Cardiac muscle cell (in vitro differentiated cells and primary cell): ENCODE data around the gene TMEM147. TPM values are rescaled to one million over a fixed set of nuclear protein-coding genes. Genes with fewer than 3 reads are reported as not detected.

Experiments
- DNase-seq, 2 donors: peaks; one replicate each; pipeline versions ENCODE4 v3.0.0 to v3.0.0-alpha.2; 2010 to 2017; ENCODE audit warnings: low read depth in 1 of 2, low spot score in 1 of 2
- H3K27ac ChIP-seq: fragments of 200-600 bp; sonication (generic); 2 replicates; pipeline ENCODE4 v1.5.1; 2016
- H3K27me3 ChIP-seq: fragments of 200-600 bp; sonication (generic); 2 replicates; pipeline ENCODE4 v1.6.0; 2016; ENCODE audit warnings: control low read depth
- H3K36me3 ChIP-seq: fragments of 200-600 bp; sonication (generic); 2 replicates; pipeline ENCODE4 v1.5.1; 2016; ENCODE audit warnings: control low read depth
- H3K4me1 ChIP-seq: fragments of 200-600 bp; sonication (generic); 2 replicates; pipeline ENCODE4 v1.8.1; 2017; ENCODE audit warnings: low read depth, mild to moderate bottlenecking, mixed run types
- H3K4me3 ChIP-seq: fragments of 200-600 bp; sonication (generic); 2 replicates; pipeline ENCODE4 v1.5.1; 2016; ENCODE audit warnings: mild to moderate bottlenecking
- H3K9me3 ChIP-seq: fragments of 200-600 bp; sonication (generic); 2 replicates; pipeline ENCODE4 v1.5.1; 2017; ENCODE audit warnings: low read depth, mild to moderate bottlenecking, control low read depth
- polyA plus RNA-seq: library from polyadenylated mRNA; unstranded; fragments of >200 nt; fragmentation: Nextera tagmentation; extraction: Ambion mirVana; gene quantifications from 2 replicates; pipeline ENCODE4 v1.2.1, GENCODE V29; 2016
- total RNA-seq: library from RNA; depleted of rRNA; stranded (reverse); fragments of >200 nt; gene quantifications from 2 replicates; pipeline ENCODE4 v1.2.3, GENCODE V29; 2016
- TF ChIP-seq, protein P1 (sequence below): IDR thresholded peaks from 2 replicates; pipeline ENCODE4 v1.5.1; 2012; ENCODE audit warnings: low read depth, mild to moderate bottlenecking, low read length

The TMEM147 gene
- total and polyA plus RNA-seq, 2 experiments from 2014 or later = 95.9 to 260 TPM

GRCh38 chr19:35533822-35534392, 11.5 kb upstream of the TMEM147 start:
- peak; percentile 29 to 57 for DNase-seq
- no peak overlapping the region for H3K27ac ChIP-seq

DNA sequence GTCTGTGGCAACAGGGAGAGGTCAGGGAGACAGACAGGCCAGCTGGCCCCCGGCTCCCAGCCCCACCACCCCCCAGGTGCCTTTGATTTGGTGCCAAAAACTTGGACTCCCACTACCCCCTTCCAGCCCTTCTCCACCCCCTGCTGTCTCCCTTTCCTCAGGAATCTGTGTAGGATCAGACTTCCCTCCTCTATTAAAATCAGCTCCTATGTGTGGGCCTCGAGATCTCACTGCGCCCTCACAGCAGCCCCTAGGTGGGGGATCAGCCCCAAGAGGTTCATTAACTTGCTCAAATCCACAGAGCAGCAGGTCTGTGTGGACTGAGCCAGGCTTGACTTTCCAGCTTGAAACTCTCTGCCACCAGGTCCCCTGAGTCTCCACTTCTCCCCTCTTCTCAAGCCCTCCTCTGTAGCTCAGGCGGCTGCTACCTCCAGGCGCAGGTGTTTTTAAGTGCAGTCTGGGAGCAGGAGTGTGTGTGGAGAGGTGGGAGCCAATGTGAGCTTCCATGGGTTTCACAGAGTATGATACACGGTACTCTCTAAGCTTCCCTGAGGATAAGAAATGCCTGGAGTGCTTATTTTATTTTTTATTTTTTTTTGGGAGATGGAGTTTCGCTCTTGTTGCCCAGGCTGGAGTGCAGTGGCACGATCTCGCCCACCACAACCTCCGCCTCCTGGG, 10.5 kb upstream of the TMEM147 start:
- Histone ChIP-seq H3K36me3 (no peaks in the 10 kb centered on the region), H3K27ac (no peak overlapping the region), H3K27me3 (no peaks in the 10 kb centered on the region), H3K9me3 (no peaks in the 10 kb centered on the region), H3K4me3 (no peak overlapping the region), H3K4me1 (no peaks in the 10 kb centered on the region)
- no peak for DNase-seq
- TF ChIP-seq, protein P1, sequence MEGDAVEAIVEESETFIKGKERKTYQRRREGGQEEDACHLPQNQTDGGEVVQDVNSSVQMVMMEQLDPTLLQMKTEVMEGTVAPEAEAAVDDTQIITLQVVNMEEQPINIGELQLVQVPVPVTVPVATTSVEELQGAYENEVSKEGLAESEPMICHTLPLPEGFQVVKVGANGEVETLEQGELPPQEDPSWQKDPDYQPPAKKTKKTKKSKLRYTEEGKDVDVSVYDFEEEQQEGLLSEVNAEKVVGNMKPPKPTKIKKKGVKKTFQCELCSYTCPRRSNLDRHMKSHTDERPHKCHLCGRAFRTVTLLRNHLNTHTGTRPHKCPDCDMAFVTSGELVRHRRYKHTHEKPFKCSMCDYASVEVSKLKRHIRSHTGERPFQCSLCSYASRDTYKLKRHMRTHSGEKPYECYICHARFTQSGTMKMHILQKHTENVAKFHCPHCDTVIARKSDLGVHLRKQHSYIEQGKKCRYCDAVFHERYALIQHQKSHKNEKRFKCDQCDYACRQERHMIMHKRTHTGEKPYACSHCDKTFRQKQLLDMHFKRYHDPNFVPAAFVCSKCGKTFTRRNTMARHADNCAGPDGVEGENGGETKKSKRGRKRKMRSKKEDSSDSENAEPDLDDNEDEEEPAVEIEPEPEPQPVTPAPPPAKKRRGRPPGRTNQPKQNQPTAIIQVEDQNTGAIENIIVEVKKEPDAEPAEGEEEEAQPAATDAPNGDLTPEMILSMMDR = no peak

More at GRCh38 chr19:35533822-35534392, 11.5 kb upstream of the TMEM147 start:
- TF ChIP-seq, protein P1 = no peak
- Histone ChIP-seq H3K9me3 (no peaks in the 10 kb centered on the region), H3K27me3 (no peaks in the 10 kb centered on the region), H3K4me3 (no peak overlapping the region), H3K4me1 (no peaks in the 10 kb centered on the region), H3K36me3 (no peaks in the 10 kb centered on the region)

DNA sequence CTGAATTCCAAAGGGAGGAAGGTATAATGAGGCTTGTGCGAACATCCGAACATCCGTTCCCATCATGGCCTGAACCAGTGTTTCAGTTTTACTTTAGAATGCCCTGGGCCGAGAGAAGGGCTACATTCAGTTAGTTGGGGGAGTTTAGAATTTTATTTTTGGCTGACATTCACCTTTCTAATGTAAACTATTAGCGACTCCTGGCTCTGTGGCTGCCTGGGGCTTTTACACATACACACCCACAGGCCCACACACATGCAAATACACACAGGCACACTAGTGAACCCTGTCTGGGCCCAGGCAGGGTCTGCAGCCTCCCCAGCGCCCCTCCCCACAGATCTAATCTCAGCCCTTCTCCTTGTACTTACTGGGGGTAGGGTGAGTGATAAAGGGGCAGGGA, 6.1 kb upstream of the TMEM147 start:
- TF ChIP-seq, protein P1 = no peak
- H3K36me3 ChIP-seq = no peaks in the 10 kb centered on the region
- H3K27ac ChIP-seq = no peak overlapping the region
- H3K4me1 ChIP-seq = peaks cover under 1% of the 10 kb centered on the region
- H3K9me3 ChIP-seq = no peaks in the 10 kb centered on the region
- no peaks in the 10 kb centered on the region for H3K27me3 ChIP-seq
- no peak overlapping the region for H3K4me3 ChIP-seq
- no peak for DNase-seq

GRCh38 chr19:35539850-35540249, 5.6 kb upstream of the TMEM147 start:
- H3K36me3 ChIP-seq = no peaks in the 10 kb centered on the region
- peaks cover 3% of the 10 kb centered on the region for H3K4me1 ChIP-seq
- TF ChIP-seq, protein P1 = no peak
- no peaks in the 10 kb centered on the region for H3K27me3 ChIP-seq
- no peak overlapping the region for H3K27ac ChIP-seq
- no peak overlapping the region for H3K4me3 ChIP-seq
- H3K9me3 ChIP-seq = no peaks in the 10 kb centered on the region
- no peak for DNase-seq

DNA sequence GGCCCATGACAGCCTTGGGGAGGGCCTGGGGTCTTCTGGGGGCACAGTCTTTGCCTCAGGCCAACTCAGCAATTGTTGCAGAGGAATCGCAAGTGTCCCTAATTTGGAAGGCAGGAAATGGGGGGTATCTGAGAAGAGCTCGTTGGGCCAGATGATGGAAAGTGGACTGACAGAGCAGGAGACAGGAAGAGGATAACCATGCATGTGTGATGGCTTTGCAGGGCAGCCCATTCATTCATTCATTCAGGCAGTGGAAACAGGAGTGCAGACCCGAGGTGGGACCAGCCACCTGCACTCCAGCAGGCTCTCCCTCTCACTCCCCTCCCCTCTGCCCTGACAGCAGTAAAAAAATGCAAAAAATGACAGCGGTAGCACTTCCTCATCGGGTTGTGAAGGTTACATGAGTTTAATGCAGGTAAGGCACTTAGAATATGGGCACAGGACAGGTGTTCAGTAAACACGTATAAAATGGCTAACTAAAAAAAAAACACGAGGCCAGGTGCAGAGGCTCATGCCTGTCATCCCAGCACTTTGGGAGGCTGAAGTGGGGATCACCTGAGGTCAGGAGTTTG, 5.0 kb upstream of the TMEM147 start:
- Histone ChIP-seq H3K9me3 (no peaks in the 10 kb centered on the region), H3K4me1 (peaks cover 3% of the 10 kb centered on the region), H3K27me3 (no peaks in the 10 kb centered on the region), H3K27ac (no peak overlapping the region), H3K4me3 (no peak overlapping the region), H3K36me3 (no peaks in the 10 kb centered on the region)
- no peak for DNase-seq
- TF ChIP-seq, protein P1 = no peak
